C4-2B (cell line): ENCODE results near the gene MDFIC2.
"Not testable (repeated sequence)": the region's sequence is repeated elsewhere in the genome, so short reads cannot be mapped to it uniquely, and the experiment has no call there.

Experiments
- H3K27ac ChIP-seq: fragments of 450-650 bp; 2 replicates; pipeline ENCODE4 v1.5.1; 2017
- CTCF ChIP-seq: fragments of 450-650 bp; conservative IDR thresholded peaks from 2 replicates; pipeline ENCODE4 v1.5.1; 2017; ENCODE audit warnings: mild to moderate bottlenecking
- ZFX ChIP-seq: fragments of 450-650 bp; IDR thresholded peaks from 2 replicates; pipeline ENCODE4 v1.6.1; 2017

Gene MDFIC2

GRCh38 chr3:70218471-70218870, 94.0 kb downstream of the MDFIC2 start:
- TF ChIP-seq ZFX, result no peak
- TF ChIP-seq CTCF, result no peak
- no peak overlapping the region for H3K27ac ChIP-seq

- H3K27ac ChIP-seq, result not testable (repeated sequence)
These were observed 101.2 kb downstream of the MDFIC2 start for GRCh38 chr3:70211274-70211673.

- TF ChIP-seq ZFX (no peak), CTCF (no peak)
- H3K27ac ChIP-seq, result no peak overlapping the region
These were observed 110.5 kb downstream of the MDFIC2 start for GRCh38 chr3:70201975-70202374.

- H3K27ac ChIP-seq, result no peak overlapping the region
- no peak for TF ChIP-seq ZFX
- no peak for TF ChIP-seq CTCF
These were observed 122.5 kb downstream of the MDFIC2 start for GRCh38 chr3:70189884-70190473.

GRCh38 chr3:70186221-70186620, 126.2 kb downstream of the MDFIC2 start:
- H3K27ac ChIP-seq, result no peak overlapping the region
- TF ChIP-seq ZFX (no peak), CTCF (no peak)

GRCh38 chr3:70185661-70186060, 126.8 kb downstream of the MDFIC2 start:
- TF ChIP-seq ZFX (no peak), CTCF (no peak)
- no peak overlapping the region for H3K27ac ChIP-seq

GRCh38 chr3:70183781-70184504, 128.5 kb downstream of the MDFIC2 start:
- no peak overlapping the region for H3K27ac ChIP-seq
- TF ChIP-seq CTCF (no peak), ZFX (no peak)

GRCh38 chr3:70182166-70182565, 130.3 kb downstream of the MDFIC2 start:
- H3K27ac ChIP-seq, result no peak overlapping the region
- TF ChIP-seq CTCF (no peak), ZFX (no peak)
